H1 (cell line): ENCODE measurements around the gene OCSTAMP. TPM values are rescaled to one million over a fixed set of nuclear protein-coding genes. Genes with fewer than 3 reads are reported as not detected.

Source experiments
- ATF2 ChIP-seq: IDR thresholded peaks from 2 replicates; pipeline ENCODE4 v1.6.1; 2012; ENCODE audit warnings: low read length, inconsistent platforms
- CBX5 ChIP-seq: fragments of 300-800, 300-1000 bp; sonication (generic); IDR thresholded peaks from 2 replicates; pipeline ENCODE4 v1.7.1; 2016; ENCODE audit warnings: antibody characterized with exemption, low read length, low read depth
- CEBPB ChIP-seq: IDR thresholded peaks from 2 replicates; pipeline ENCODE4 v1.6.1; 2012; ENCODE audit warnings: low read depth, low read length
- GTF2F1 ChIP-seq: IDR thresholded peaks from 2 replicates; pipeline ENCODE4 v1.6.1; 2012; ENCODE audit warnings: low read depth, low read length, improper control_type of control experiment, borderline replicate concordance
- JUN ChIP-seq: IDR thresholded peaks from 2 replicates; pipeline ENCODE4 v1.6.1; 2011; ENCODE audit warnings: low read depth, mild to moderate bottlenecking, improper control_type of control experiment, low read length
- ZNF274 ChIP-seq: IDR thresholded peaks from 2 replicates; pipeline ENCODE4 v1.7.0; 2012; ENCODE audit warnings: low read length, borderline replicate concordance; ENCODE audit errors: extremely low read depth
- polyA plus RNA-seq, 7 experiments: library from polyadenylated mRNA; depleted of rRNA in 3 of 7; stranded (reverse) in 5 of 7; unstranded in 2 of 7; fragments of >200 nt in 5 of 7; fragments of 200-250 nt in 2 of 7; gene quantifications; 1 replicate in 5 of 7; 2 replicates in 1 of 7; 4 replicates in 1 of 7; pipeline versions ENCODE4 v1.2.1 to v1.2.3, GENCODE V29; 2011 to 2013; ENCODE audit warnings: missing spikeins in 2 of 7, mixed read lengths in 2 of 7
- total RNA-seq: library from RNA; stranded (reverse); fragmentation: NEBNext Ultra II Directional; extraction: Animal tissue kit (Norgen Biotek cat#: 25700); gene quantifications from 2 replicates; pipeline ENCODE4 v1.2.1, GENCODE V29; 2021

The OCSTAMP gene
- total and polyA plus RNA-seq, 2 of the 8 experiments (the other 6 are each of a cell fraction or from before 2014, with no cell fraction given), result 0.09 to 0.13 TPM

- no peak for TF ChIP-seq ZNF274
- no peak for TF ChIP-seq ATF2
- TF ChIP-seq JUN, result no peak
- no peak for TF ChIP-seq CEBPB
- TF ChIP-seq GTF2F1, result no peak
- no peak for TF ChIP-seq CBX5
Observed at GRCh38 chr20:46547995-46548394, 2.5 kb downstream of the OCSTAMP start (continued).
